C4-2B (cell line): ENCODE data around the gene TMEM121.

ENCODE experiments used
- CTCF ChIP-seq: fragments of 450-650 bp; conservative IDR thresholded peaks from 2 replicates; pipeline ENCODE4 v1.5.1; 2017; ENCODE audit warnings: mild to moderate bottlenecking
- ZFX ChIP-seq: fragments of 450-650 bp; IDR thresholded peaks from 2 replicates; pipeline ENCODE4 v1.6.1; 2017

GRCh38 chr14:105563347-105563737 lies 37.0 kb downstream of the TMEM121 start:
- TF ChIP-seq CTCF (no peak), ZFX (no peak)
